Transverse colon (tissue), 4 donors: ENCODE measurements around the gene PPP3CA. TPM values are rescaled to one million over a fixed set of nuclear protein-coding genes. Genes with fewer than 3 reads are reported as not detected.

Experiments used
- DNase-seq: peaks from one replicate; pipeline ENCODE4 v3.0.0-alpha.2; 2019
- H3K27ac ChIP-seq, 4 donors: fragments of 200-600 bp; sonication (generic); 2 replicates each; pipeline ENCODE4 v1.5.1; 2016 to 2018; ENCODE audit warnings: inconsistent platforms in 4 of 4
- H3K27me3 ChIP-seq: fragments of 200-600 bp; sonication (generic); 2 replicates; pipeline ENCODE4 v1.5.1; 2017; ENCODE audit warnings: inconsistent platforms
- H3K36me3 ChIP-seq, 4 donors: fragments of 200-600 bp; sonication (generic); 2 replicates each; pipeline ENCODE4 v1.5.1; 2017 to 2019; ENCODE audit warnings: inconsistent platforms in 4 of 4
- H3K4me1 ChIP-seq, 4 donors: fragments of 200-600 bp; sonication (generic); 2 replicates each; pipeline ENCODE4 v1.5.1; 2017 to 2020; ENCODE audit warnings: inconsistent platforms in 4 of 4
- H3K4me3 ChIP-seq, 4 donors: fragments of 200-600 bp; sonication (generic); 1 replicate in 1 of 4; 2 replicates in 3 of 4; pipeline versions ENCODE4 v1.5.1 to v1.6.1; 2017 to 2019; ENCODE audit warnings: inconsistent platforms in 4 of 4
- H3K9me3 ChIP-seq, 2 donors: fragments of 200-600 bp; sonication (generic); 2 replicates each; pipeline ENCODE4 v1.5.1; 2017 to 2019; ENCODE audit warnings: inconsistent platforms in 2 of 2
- CTCF ChIP-seq, 5 experiments: fragments of 200-600 bp in 3 of 5; fragments of 450-650 bp in 2 of 5; sonication (generic) in 3 of 5; IDR thresholded peaks; 1 replicate in 2 of 5; 2 replicates in 3 of 5; pipeline ENCODE4 v1.5.1; 2016 to 2017; ENCODE audit warnings: antibody characterized with exemption in 5 of 5, inconsistent platforms in 3 of 5, mild to moderate bottlenecking in 2 of 5, moderate library complexity in 1 of 5
- EP300 ChIP-seq: sonication (generic); formaldehyde crosslinking; IDR thresholded peaks from one replicate; pipeline ENCODE4 v1.6.1; 2017; ENCODE audit warnings: antibody characterized with exemption, low read depth
- POLR2A ChIP-seq: fragments of 450-650 bp; IDR thresholded peaks from one replicate; pipeline ENCODE4 v1.6.1; 2016; ENCODE audit warnings: antibody characterized with exemption, mild to moderate bottlenecking, moderate library complexity
- POLR2AphosphoS5 ChIP-seq, 3 donors: sonication (generic); formaldehyde crosslinking; IDR thresholded peaks; one replicate each; pipeline ENCODE4 v1.6.1; 2016; ENCODE audit warnings: antibody characterized with exemption in 3 of 3
- WGBS, 2 donors: methylation state at CpG; one replicate each; pipeline ENCODE4 v1.1.5; 2018; ENCODE audit warnings: low coverage in 1 of 2; 5-methylcytosine and 5-hydroxymethylcytosine counted together
- in situ Hi-C, 4 donors: fragments of 200-750 bp; cut with MboI; loops; one replicate each; pipeline versions ENCODE4 v1.15.0 to v1.15.1; 2017; ENCODE audit warnings: low sequenced_read_pairs in 3 of 4, low pct_ligation_motif_present in 1 of 4, low pct_unique_long_range_greater_than_20kb in 1 of 4
- intact Hi-C: fragments of 100-400 bp; cut with DNase I; formaldehyde crosslinking; loops from one replicate; pipeline ENCODE4 v1.15.1; 2023; ENCODE audit warnings: low total_unique reads
- total RNA-seq, 4 donors: library from RNA; depleted of rRNA; stranded (reverse); fragments of >200 nt; gene quantifications; one replicate each; pipeline ENCODE4 v1.1.0, GENCODE V29; 2016

PPP3CA gene
- total RNA-seq, 4 donors from 2014 or later, result 29.2 to 50.7 (median 37.7) TPM

- no peak for DNase-seq
- Histone ChIP-seq H3K27ac (no peak overlapping the region), H3K9me3 (no peaks in the 10 kb centered on the region), H3K27me3 (no peaks in the 10 kb centered on the region), H3K36me3 (no peaks in the 10 kb centered on the region), H3K4me3 (no peak overlapping the region), H3K4me1 (peaks cover 9 to 73% (median 27%) of the 10 kb centered on the region in 4 donors)
- intact Hi-C loops (no loop called here), in situ Hi-C loops (no loop called here)
- TF ChIP-seq POLR2AphosphoS5 (IDR thresholded peaks at IDR 0.05) (peak in 1 of 3 donors; percentile 29), POLR2A (no peak), EP300 (no peak), CTCF (IDR thresholded peaks at IDR 0.05) (no peak)
Measured at GRCh38 chr4:101256222-101256621, 91.1 kb downstream of the PPP3CA start.

GRCh38 chr4:101254776-101255175 lies 92.5 kb downstream of the PPP3CA start:
- TF ChIP-seq EP300 (no peak), POLR2AphosphoS5 (IDR thresholded peaks at IDR 0.05) (no peak)
- DNase-seq, result no peak
- intact Hi-C loops, result no loop called here
- H3K9me3 ChIP-seq, result no peaks in the 10 kb centered on the region
- peaks cover 8 to 59% (median 24%) of the 10 kb centered on the region in 4 donors for H3K4me1 ChIP-seq
- in situ Hi-C loops, result no loop called here
- H3K27ac ChIP-seq, result no peak overlapping the region
- no peaks in the 10 kb centered on the region for H3K36me3 ChIP-seq
- H3K4me3 ChIP-seq, result no peak overlapping the region
- H3K27me3 ChIP-seq, result no peaks in the 10 kb centered on the region
- WGBS, 2 donors, result 39 to 43% methylated on average over 4 of the region's 4 CpGs

DNA sequence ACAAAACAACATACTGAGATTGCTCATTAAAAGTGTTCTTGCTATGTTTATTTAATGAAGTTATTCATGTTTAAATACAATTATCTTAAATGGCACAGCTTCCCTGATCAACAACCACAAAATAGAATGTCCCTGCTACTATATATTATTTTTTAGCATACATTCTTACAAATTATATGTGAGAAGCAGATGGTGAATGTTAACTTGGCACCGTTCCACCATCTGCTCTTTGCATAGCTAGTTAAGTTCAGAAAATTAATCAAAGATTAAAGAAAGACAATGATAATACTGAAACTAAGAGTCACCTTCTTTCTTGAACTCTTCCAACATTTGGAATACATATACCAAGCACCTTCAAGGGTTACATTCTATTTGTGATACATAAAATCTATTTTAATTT lies 94.2 kb downstream of the PPP3CA start:
- in situ Hi-C loops, result no loop called here
- no peak overlapping the region for H3K4me3 ChIP-seq
- H3K27ac ChIP-seq, result no peak overlapping the region
- H3K36me3 ChIP-seq, result no peaks in the 10 kb centered on the region
- intact Hi-C loops, result no loop called here
- H3K27me3 ChIP-seq, result no peaks in the 10 kb centered on the region
- H3K9me3 ChIP-seq, result no peaks in the 10 kb centered on the region
- peaks cover 2 to 48% (median 16%) of the 10 kb centered on the region in 4 donors for H3K4me1 ChIP-seq
- TF ChIP-seq EP300 (no peak), CTCF (IDR thresholded peaks at IDR 0.05) (no peak), POLR2A (no peak), POLR2AphosphoS5 (IDR thresholded peaks at IDR 0.05) (no peak)
- no peak for DNase-seq
- 79 to 89% methylated on average over 1 of the region's 1 CpG for WGBS, 2 donors

DNA sequence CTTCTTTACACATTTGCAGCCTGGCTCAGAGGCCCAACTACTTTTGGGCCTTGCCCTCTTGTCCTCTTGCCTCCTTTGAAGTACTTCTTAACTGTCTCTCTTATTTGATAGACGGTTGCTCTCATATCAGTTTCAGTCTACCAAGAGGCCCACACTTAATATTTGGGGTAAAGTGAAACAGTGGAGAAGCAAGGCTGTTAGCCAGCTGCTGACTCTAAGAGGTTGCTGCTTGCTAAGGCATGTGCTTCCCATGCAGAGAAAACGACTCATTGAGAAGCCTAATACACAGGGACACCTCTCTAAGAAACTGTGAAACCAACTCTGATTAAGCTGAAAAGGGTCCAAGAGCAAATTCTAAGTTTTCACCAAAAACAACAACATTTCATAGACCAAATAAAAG lies 94.6 kb downstream of the PPP3CA start:
- H3K4me1 ChIP-seq, result peaks cover 2 to 48% (median 16%) of the 10 kb centered on the region in 4 donors
- DNase-seq, result no peak
- H3K36me3 ChIP-seq, result no peaks in the 10 kb centered on the region
- in situ Hi-C loops, result no loop called here
- H3K4me3 ChIP-seq, result no peak overlapping the region
- H3K27ac ChIP-seq, result no peak overlapping the region
- no peaks in the 10 kb centered on the region for H3K27me3 ChIP-seq
- intact Hi-C loops, result no loop called here
- no peaks in the 10 kb centered on the region for H3K9me3 ChIP-seq
- 44 to 45% methylated on average over 2 of the region's 2 CpGs for WGBS, 2 donors
- no peak for TF ChIP-seq CTCF (IDR thresholded peaks at IDR 0.05)
- no peak for TF ChIP-seq POLR2A
- no peak for TF ChIP-seq POLR2AphosphoS5 (IDR thresholded peaks at IDR 0.05)
- TF ChIP-seq EP300, result no peak

- Histone ChIP-seq H3K4me1 (peaks cover 0 to 39% (median 11%) of the 10 kb centered on the region in 4 donors), H3K27me3 (no peaks in the 10 kb centered on the region), H3K9me3 (no peaks in the 10 kb centered on the region), H3K4me3 (no peak overlapping the region), H3K27ac (no peak overlapping the region), H3K36me3 (no peaks in the 10 kb centered on the region)
- no peak for TF ChIP-seq CTCF (IDR thresholded peaks at IDR 0.05)
- no peak for TF ChIP-seq POLR2A
- TF ChIP-seq POLR2AphosphoS5 (IDR thresholded peaks at IDR 0.05), result no peak
- TF ChIP-seq EP300, result no peak
- in situ Hi-C loops, result no loop called here
- whole genome bisulfite sequencing, 2 donors, result 90 to 96% methylated on average over 3 of the region's 3 CpGs
- intact Hi-C loops, result no loop called here
- DNase-seq, result no peak
Measured at GRCh38 chr4:101251261-101251660, 96.1 kb downstream of the PPP3CA start.
